Pancreas (tissue), 10 donors: ENCODE data around the gene MROH2A. TPM values are rescaled to one million over a fixed set of nuclear protein-coding genes. Genes with fewer than 3 reads are reported as not detected.
A peak's percentile ranks its signal among the peaks of the same experiment; 100 is the strongest.

Experiments used
- ATAC-seq, 4 donors: fragments of 200-7000 bp; cut with Tn5 transposase; one replicate each; pipeline versions ENCODE4 v1.8.0 to v1.9.1; 2020; ENCODE audit warnings: mild to moderate bottlenecking in 4 of 4, moderate library complexity in 4 of 4
- DNase-seq, 6 donors: peaks; one replicate each; pipeline ENCODE4 v3.0.0-alpha.2; 2020
- FAIRE-seq: peaks from 2 replicates; lab custom pipeline; 2012; peaks lifted over from hg19 to GRCh38; lab: Jason Lieb, UNC
- H3K27ac ChIP-seq, 4 donors: fragments of 200-600 bp; sonication (generic); 1 replicate in 3 of 4; 2 replicates in 1 of 4; pipeline versions ENCODE4 v1.5.0 to v1.8.0; 2020
- H3K27me3 ChIP-seq, 4 donors: fragments of 200-600 bp; one replicate each; pipeline ENCODE4 v1.8.0; 2021
- H3K36me3 ChIP-seq, 3 donors: fragments of 200-600 bp; sonication (generic) in 1 of 3; one replicate each; pipeline versions ENCODE4 v1.5.0 to v1.8.0; 2020 to 2021
- H3K4me1 ChIP-seq, 3 donors: fragments of 200-600 bp; one replicate each; pipeline ENCODE4 v1.8.0; 2021
- H3K4me3 ChIP-seq, 4 donors: fragments of 200-600 bp; sonication (generic) in 2 of 4; one replicate each; pipeline versions ENCODE4 v1.5.0 to v1.8.0; 2020 to 2021
- H3K9me3 ChIP-seq, 4 donors: fragments of 200-600 bp; one replicate each; pipeline ENCODE4 v1.8.0; 2021
- WGBS, 2 donors: extraction: QIAGEN DNeasy Blood & Tissue Kit; methylation state at CpG; one replicate each; pipeline ENCODE4 v1.1.7; 2013; 5-methylcytosine and 5-hydroxymethylcytosine counted together
- intact Hi-C, 3 donors: fragments of 100-400 bp; cut with DNase I; formaldehyde crosslinking; loops; one replicate each; pipeline versions ENCODE4 v1.11.1 to v1.14.2; 2022
- polyA plus RNA-seq, 2 donors: library from polyadenylated mRNA; stranded (reverse); fragments of 200-250 nt; gene quantifications; one replicate each; pipeline ENCODE4 v1.2.3, GENCODE V29; 2013
- total RNA-seq, 6 donors: library from RNA; stranded (reverse); fragmentation: NEBNext Ultra II Directional in 4 of 6; extraction: Animal tissue kit (Norgen Biotek cat#: 25700) in 4 of 6; gene quantifications; one replicate each; pipeline versions ENCODE4 v1.2.1 to v1.2.4, GENCODE V29; 2021 to 2023
- TF ChIP-seq, protein P1 (sequence below), 4 donors: fragments of 200-600 bp; sonication (generic) in 3 of 4; IDR thresholded peaks; one replicate each; pipeline versions ENCODE4 v1.5.0 to v1.8.0; 2021; ENCODE audit warnings: antibody characterized with exemption in 4 of 4
- donor health status: healthy with polysubstance abuse.
- donor health status: DM: no; HTN: no; CAD: no; lungs with moderate emphysema.
- donor health status: DM: no; HTN: no; CAD: no.
- donor health status: control.
- donor health status: control.
- donor health status: Bipolar disorder and iron deficiency.
- donor health status: DM: yes; HTN: yes; CAD: no.
- donor health status: DM: no; HTN: no; CAD: no.
- donor health status: DM: no; HTN: no; CAD: no.
- donor health status: DM: yes; HTN: yes; CAD: no.

The MROH2A gene
- total and polyA plus RNA-seq, 8 donors, result not detected

DNA sequence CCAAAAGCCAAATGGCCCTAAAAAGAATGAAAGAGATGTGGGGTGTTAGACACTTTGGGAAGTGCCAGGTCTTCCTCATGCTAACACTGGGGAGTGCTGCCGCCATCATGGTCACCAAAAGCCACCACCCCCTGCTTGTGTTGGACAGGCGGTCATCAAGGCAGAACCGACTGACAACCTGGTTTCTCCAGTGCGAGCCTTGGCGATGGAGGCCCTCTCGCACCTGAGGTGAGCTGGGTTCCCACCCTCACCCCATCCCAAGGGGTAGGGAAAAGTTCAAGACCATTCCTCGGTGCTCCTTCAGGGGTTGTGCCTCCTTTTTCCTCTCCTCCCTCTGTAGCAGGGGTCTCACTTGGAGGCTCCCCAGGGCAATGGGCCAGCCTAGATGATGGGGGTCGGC, 33.6 kb downstream of the MROH2A start:
- H3K36me3 ChIP-seq, result no peaks in the 10 kb centered on the region

DNA sequence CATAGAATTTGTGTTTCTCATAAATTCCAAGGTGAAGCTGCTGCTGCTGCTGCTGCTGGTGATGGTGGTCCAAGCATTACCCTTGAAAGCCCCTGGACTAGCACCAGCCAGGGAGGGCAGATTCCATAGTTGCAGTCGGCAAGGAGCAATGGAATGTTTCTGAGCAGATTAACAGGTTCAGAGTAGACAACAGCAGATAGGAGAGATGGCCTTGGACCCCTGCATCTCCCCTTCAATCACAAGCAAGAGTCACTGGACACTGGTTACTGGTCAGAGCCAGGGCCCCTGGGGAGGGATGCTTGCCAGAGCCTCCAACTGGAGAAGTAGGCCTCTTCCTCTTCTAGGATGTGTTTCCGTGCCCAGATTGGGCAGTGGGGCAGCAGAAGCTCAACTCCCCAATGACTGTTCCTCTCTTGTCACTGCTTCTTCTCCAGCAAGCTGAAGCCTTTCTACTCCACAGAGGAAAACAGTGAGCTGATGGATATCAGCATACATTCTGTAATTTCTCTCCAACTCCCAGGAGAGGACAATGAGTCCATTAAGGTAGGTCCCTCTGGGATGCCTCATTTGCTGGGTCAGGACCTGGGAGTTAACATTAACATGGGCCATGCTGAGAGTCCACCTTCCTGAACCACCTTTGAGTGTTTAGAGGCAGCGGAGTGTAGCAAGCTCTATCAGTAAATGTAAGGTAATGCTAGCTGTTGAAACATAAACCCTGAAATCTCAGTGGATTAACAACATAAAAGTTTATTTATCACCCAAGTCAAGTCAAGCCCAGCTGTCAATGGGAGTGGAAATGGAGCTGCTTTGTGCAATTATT, 35.3 kb downstream of the MROH2A start:
- no peaks in the 10 kb centered on the region for H3K27me3 ChIP-seq
- FAIRE-seq (no peak), DNase-seq (peak in 3 of 6 donors; percentile 7 to 29 (median 7)), ATAC-seq (no peak)
- WGBS, 2 donors, result 61 to 67% methylated on average over 3 of the region's 3 CpGs
- TF ChIP-seq, protein P1, sequence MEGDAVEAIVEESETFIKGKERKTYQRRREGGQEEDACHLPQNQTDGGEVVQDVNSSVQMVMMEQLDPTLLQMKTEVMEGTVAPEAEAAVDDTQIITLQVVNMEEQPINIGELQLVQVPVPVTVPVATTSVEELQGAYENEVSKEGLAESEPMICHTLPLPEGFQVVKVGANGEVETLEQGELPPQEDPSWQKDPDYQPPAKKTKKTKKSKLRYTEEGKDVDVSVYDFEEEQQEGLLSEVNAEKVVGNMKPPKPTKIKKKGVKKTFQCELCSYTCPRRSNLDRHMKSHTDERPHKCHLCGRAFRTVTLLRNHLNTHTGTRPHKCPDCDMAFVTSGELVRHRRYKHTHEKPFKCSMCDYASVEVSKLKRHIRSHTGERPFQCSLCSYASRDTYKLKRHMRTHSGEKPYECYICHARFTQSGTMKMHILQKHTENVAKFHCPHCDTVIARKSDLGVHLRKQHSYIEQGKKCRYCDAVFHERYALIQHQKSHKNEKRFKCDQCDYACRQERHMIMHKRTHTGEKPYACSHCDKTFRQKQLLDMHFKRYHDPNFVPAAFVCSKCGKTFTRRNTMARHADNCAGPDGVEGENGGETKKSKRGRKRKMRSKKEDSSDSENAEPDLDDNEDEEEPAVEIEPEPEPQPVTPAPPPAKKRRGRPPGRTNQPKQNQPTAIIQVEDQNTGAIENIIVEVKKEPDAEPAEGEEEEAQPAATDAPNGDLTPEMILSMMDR (IDR thresholded peaks at IDR 0.05), result no peak
- H3K4me3 ChIP-seq, result no peak overlapping the region
- intact Hi-C loops, result no loop called here
- no peak overlapping the region for H3K27ac ChIP-seq
- no peaks in the 10 kb centered on the region for H3K9me3 ChIP-seq
- no peaks in the 10 kb centered on the region for H3K36me3 ChIP-seq
- H3K4me1 ChIP-seq, result no peaks in the 10 kb centered on the region

More for the DNA sequence above, 33.6 kb downstream of the MROH2A start:
- H3K27me3 ChIP-seq, result no peaks in the 10 kb centered on the region
- TF ChIP-seq, protein P1 (IDR thresholded peaks at IDR 0.05), result no peak
- ATAC-seq (no peak), DNase-seq (peak in 2 of 6 donors; percentile 10 to 22), FAIRE-seq (no peak)
- H3K4me3 ChIP-seq, result no peak overlapping the region
- no peaks in the 10 kb centered on the region for H3K4me1 ChIP-seq
- H3K9me3 ChIP-seq, result no peaks in the 10 kb centered on the region
- 74 to 87% methylated on average over 8 of the region's 8 CpGs for WGBS, 2 donors
- intact Hi-C loops, result no loop called here
- H3K27ac ChIP-seq, result no peak overlapping the region

DNA sequence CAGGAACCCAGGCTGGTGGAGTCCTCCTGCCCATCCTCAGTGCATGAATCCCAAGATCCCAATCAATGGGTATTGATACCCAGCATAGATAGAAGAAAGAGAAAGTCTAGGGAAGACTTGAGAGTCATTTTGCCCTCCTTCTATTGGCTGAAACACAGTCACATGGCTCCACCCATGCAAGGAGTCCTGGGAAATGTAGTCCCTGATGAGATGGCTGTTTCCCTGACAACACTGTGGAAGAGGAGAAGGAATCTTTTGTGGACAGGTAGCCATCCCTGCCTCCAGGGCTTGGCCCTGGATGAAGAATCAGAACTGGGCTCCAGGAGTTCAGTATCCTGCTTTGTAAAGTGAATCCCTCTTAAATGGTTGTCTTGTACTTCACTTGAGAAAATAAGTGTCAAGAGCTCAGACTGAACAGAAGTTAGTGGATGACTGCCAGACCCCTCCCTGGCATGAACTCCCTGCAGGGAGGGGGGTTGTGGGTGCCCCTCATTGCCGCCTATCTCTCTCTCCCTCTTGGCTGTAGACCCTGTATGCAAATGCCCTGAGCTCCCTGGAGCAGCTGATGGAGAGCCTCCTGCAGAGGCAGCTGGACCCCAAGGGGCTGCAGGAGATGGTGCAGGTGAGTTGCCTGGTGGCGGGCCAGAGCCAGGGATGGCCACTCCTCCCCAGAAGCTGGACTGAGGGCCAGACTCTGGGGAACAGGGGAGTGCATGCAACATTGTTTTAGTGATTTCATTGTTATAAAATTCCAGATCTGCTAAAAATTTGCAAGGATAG, 36.1 kb downstream of the MROH2A start:
- DNase-seq (peak in 2 of 6 donors; percentile 2 to 14), ATAC-seq (no peak), FAIRE-seq (no peak)
- Histone ChIP-seq H3K9me3 (no peaks in the 10 kb centered on the region), H3K4me1 (no peaks in the 10 kb centered on the region), H3K27ac (no peak overlapping the region), H3K27me3 (no peaks in the 10 kb centered on the region), H3K36me3 (no peaks in the 10 kb centered on the region), H3K4me3 (no peak overlapping the region)
- WGBS, 2 donors, result 66 to 81% methylated on average over 2 of the region's 2 CpGs
- intact Hi-C loops, result no loop called here
- TF ChIP-seq, protein P1 (IDR thresholded peaks at IDR 0.05), result no peak

DNA sequence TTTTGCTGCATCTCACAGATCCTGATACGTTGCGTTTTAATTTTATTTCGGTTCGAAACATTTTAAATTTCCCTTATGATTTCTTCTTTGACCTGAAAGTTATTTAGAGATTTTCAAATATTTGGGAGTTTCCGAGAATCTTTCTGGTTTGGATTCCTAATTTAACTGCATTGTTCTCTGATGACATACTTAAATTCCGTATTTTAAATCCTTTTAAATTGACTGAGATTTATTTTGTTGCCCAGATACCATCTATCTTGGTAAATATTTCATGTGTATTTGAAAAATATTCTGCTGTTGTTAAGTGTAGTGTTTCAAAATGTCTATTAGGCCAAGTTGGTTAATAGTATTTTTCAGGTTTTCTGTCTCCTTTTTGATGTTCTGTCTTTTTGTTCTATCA, 37.7 kb downstream of the MROH2A start:
- ATAC-seq (no peak), DNase-seq (no peak), FAIRE-seq (no peak)
- no peaks in the 10 kb centered on the region for H3K4me1 ChIP-seq
- no peaks in the 10 kb centered on the region for H3K36me3 ChIP-seq
- TF ChIP-seq, protein P1 (IDR thresholded peaks at IDR 0.05), result no peak
- no peak overlapping the region for H3K4me3 ChIP-seq
- WGBS, 2 donors, result 73 to 87% methylated on average over 6 of the region's 6 CpGs
- H3K27me3 ChIP-seq, result no peaks in the 10 kb centered on the region
- no peak overlapping the region for H3K27ac ChIP-seq
- intact Hi-C loops, result no loop called here
- H3K9me3 ChIP-seq, result no peaks in the 10 kb centered on the region
